Osteoblast (primary cell): ENCODE measurements around the gene LEFTY2. TPM values are rescaled to one million over a fixed set of nuclear protein-coding genes. Genes with fewer than 3 reads are reported as not detected.

Source experiments
- DNase-seq: peaks from one replicate; pipeline ENCODE4 v3.0.0; 2011; ENCODE audit warnings: low spot score, mixed read lengths; ENCODE audit not compliant: insufficient read length; ENCODE audit errors: missing footprints
- H2AFZ ChIP-seq: 2 replicates; pipeline ENCODE4 v1.6.0; 2011; ENCODE audit warnings: mild to moderate bottlenecking, low read length
- H3K27ac ChIP-seq: 2 replicates; pipeline ENCODE4 v1.5.1; 2011; ENCODE audit warnings: mild to moderate bottlenecking, low read depth, low read length, moderate library complexity
- H3K27me3 ChIP-seq: 2 replicates; pipeline ENCODE4 v1.6.0; 2012; ENCODE audit warnings: mild to moderate bottlenecking, control low read depth, inconsistent platforms, low read length, moderate library complexity; ENCODE audit not compliant: insufficient read depth
- H3K36me3 ChIP-seq: 2 replicates; pipeline ENCODE4 v1.5.1; 2011; ENCODE audit warnings: mild to moderate bottlenecking, low read length, control low read depth, moderate library complexity; ENCODE audit not compliant: insufficient read depth
- H3K4me1 ChIP-seq: 2 replicates; pipeline ENCODE4 v1.5.1; 2011; ENCODE audit warnings: mild to moderate bottlenecking, low read length, control low read depth, moderate library complexity; ENCODE audit not compliant: insufficient read depth
- H3K4me2 ChIP-seq: 2 replicates; pipeline ENCODE4 v1.6.0; 2011; ENCODE audit warnings: mild to moderate bottlenecking, low read length; ENCODE audit not compliant: insufficient read depth
- H3K4me3 ChIP-seq: fragments of 200-600 bp; sonication (generic); 3 replicates; pipeline ENCODE4 v1.5.1; 2012; ENCODE audit warnings: mild to moderate bottlenecking, low read length, inconsistent platforms; ENCODE audit not compliant: insufficient read depth
- H3K79me2 ChIP-seq: 2 replicates; pipeline ENCODE4 v1.6.0; 2012; ENCODE audit warnings: mild to moderate bottlenecking, low read length, control low read depth, inconsistent platforms; ENCODE audit not compliant: insufficient read depth
- H3K9me3 ChIP-seq: 2 replicates; pipeline ENCODE4 v1.5.1; 2011; ENCODE audit warnings: low read depth, low read length, control low read depth
- H4K20me1 ChIP-seq: 2 replicates; pipeline ENCODE4 v1.6.0; 2012; ENCODE audit warnings: mild to moderate bottlenecking, low read length, control low read depth; ENCODE audit not compliant: insufficient read depth
- total RNA-seq: library from RNA; depleted of rRNA; stranded (reverse); fragments of >200 nt; gene quantifications from 2 replicates; pipeline ENCODE4 v1.2.3, GENCODE V29; 2012
- TF ChIP-seq, protein P1 (sequence below): IDR thresholded peaks from 2 replicates; pipeline ENCODE4 v1.5.1; 2011; ENCODE audit warnings: mild to moderate bottlenecking, low read depth, low read length, moderate library complexity; ENCODE audit errors: extremely low read depth

Gene LEFTY2
- total RNA-seq, 1 donor = not detected

DNA sequence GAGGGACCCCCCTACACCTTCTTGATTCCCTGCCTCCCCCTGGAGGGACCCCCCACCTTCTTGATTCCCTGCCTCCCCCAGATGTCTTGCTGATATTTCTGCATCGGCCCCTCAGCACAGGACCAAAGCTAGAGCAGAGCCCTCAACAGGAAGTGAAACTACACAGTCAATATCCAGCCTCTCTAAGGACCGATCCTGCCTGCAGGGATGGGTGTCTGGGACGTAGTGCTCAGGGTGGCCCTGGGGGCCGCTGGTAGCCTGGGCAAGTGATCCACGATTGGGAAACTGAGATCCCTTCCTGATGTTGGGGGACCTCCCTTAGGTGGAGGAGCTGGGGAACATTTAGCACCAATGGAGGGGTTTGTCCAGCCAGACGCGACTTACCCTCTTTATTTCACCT lies 3.9 kb upstream of the LEFTY2 start:
- no peaks in the 10 kb centered on the region for H3K79me2 ChIP-seq
- H4K20me1 ChIP-seq = no peaks in the 10 kb centered on the region
- no peak overlapping the region for H3K4me2 ChIP-seq
- TF ChIP-seq, protein P1, sequence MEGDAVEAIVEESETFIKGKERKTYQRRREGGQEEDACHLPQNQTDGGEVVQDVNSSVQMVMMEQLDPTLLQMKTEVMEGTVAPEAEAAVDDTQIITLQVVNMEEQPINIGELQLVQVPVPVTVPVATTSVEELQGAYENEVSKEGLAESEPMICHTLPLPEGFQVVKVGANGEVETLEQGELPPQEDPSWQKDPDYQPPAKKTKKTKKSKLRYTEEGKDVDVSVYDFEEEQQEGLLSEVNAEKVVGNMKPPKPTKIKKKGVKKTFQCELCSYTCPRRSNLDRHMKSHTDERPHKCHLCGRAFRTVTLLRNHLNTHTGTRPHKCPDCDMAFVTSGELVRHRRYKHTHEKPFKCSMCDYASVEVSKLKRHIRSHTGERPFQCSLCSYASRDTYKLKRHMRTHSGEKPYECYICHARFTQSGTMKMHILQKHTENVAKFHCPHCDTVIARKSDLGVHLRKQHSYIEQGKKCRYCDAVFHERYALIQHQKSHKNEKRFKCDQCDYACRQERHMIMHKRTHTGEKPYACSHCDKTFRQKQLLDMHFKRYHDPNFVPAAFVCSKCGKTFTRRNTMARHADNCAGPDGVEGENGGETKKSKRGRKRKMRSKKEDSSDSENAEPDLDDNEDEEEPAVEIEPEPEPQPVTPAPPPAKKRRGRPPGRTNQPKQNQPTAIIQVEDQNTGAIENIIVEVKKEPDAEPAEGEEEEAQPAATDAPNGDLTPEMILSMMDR = no peak
- no peaks in the 10 kb centered on the region for H3K4me1 ChIP-seq
- H3K9me3 ChIP-seq = no peaks in the 10 kb centered on the region
- H2AFZ ChIP-seq = no peak overlapping the region
- no peak overlapping the region for H3K4me3 ChIP-seq
- no peak for DNase-seq
- no peak overlapping the region for H3K27ac ChIP-seq
- peaks cover 18% of the 10 kb centered on the region for H3K27me3 ChIP-seq
- no peaks in the 10 kb centered on the region for H3K36me3 ChIP-seq

DNA sequence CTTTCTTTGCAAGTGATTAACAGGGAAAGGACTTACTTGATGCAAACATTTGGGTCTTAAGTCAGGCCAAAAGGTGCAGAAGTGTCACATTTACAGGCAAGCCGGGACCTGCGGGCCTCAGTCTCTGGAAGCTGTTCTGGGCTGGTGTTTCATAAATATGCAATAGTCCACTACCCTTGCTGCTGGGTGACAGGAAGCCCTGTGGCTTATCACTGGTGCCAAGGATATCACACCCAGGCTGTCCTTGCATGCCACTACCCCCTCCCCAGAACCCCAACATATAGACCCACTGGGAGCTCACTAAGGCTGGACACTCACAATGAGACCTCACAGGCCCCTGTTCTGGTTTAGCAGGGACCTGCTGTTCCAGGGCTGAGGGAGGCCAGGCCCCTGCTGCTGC lies 3.4 kb upstream of the LEFTY2 start:
- no peaks in the 10 kb centered on the region for H3K79me2 ChIP-seq
- H3K4me3 ChIP-seq = no peak overlapping the region
- H3K27me3 ChIP-seq = peaks cover 15% of the 10 kb centered on the region
- TF ChIP-seq, protein P1 = no peak
- no peak overlapping the region for H2AFZ ChIP-seq
- no peaks in the 10 kb centered on the region for H4K20me1 ChIP-seq
- H3K36me3 ChIP-seq = no peaks in the 10 kb centered on the region
- H3K9me3 ChIP-seq = no peaks in the 10 kb centered on the region
- no peak overlapping the region for H3K4me2 ChIP-seq
- no peak overlapping the region for H3K27ac ChIP-seq
- H3K4me1 ChIP-seq = no peaks in the 10 kb centered on the region
- DNase-seq = no peak

DNA sequence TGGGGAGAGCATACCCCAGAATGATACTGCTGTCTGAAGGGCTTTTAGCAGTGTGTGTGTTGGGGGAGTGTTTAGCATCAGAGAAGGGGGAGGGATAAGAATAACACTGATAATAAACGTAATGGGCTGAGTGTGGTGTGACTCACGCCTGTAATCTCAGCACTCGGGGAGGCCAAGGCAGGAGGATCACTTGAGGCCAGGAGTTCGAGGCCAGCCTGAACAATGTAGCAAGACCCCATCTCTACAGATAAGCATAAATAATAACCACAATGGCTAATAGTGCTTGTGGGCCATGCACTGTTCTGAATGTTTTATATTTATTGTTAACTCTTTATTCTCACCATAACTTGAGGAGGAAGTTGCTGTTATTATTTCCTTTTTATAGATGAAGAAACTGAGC lies 2.6 kb upstream of the LEFTY2 start:
- Histone ChIP-seq H3K36me3 (no peaks in the 10 kb centered on the region), H3K4me3 (no peak overlapping the region), H3K4me2 (no peak overlapping the region), H3K9me3 (no peaks in the 10 kb centered on the region), H3K79me2 (no peaks in the 10 kb centered on the region), H4K20me1 (no peaks in the 10 kb centered on the region), H3K27ac (no peak overlapping the region), H2AFZ (no peak overlapping the region), H3K27me3 (peaks cover 8% of the 10 kb centered on the region), H3K4me1 (no peaks in the 10 kb centered on the region)
- no peak for DNase-seq
- TF ChIP-seq, protein P1 = no peak

DNA sequence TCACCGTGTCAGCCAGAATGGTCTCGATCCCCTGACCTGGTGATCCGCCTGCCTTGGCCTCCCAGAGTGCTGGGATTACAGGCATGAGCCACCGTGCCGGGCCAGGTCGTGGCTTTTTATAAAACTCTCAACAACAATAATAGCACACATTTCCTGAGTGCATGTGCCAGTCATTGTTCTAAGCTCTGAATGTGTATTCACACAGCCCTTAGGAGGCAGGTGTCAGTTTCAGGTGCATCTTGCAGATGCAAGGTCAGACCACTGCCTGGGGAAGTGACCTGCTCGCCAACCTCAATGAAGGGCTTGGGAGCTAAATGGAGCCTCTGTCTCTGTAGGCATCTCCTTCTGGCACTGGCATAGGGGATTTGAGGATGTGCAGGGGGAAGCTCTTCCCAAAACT lies 1.6 kb upstream of the LEFTY2 start:
- peaks cover 7% of the 10 kb centered on the region for H3K27me3 ChIP-seq
- no peaks in the 10 kb centered on the region for H3K36me3 ChIP-seq
- no peaks in the 10 kb centered on the region for H3K79me2 ChIP-seq
- H4K20me1 ChIP-seq = no peaks in the 10 kb centered on the region
- H2AFZ ChIP-seq = no peak overlapping the region
- no peak overlapping the region for H3K4me2 ChIP-seq
- no peaks in the 10 kb centered on the region for H3K4me1 ChIP-seq
- TF ChIP-seq, protein P1 = no peak
- DNase-seq = no peak
- H3K27ac ChIP-seq = no peak overlapping the region
- no peaks in the 10 kb centered on the region for H3K9me3 ChIP-seq
- H3K4me3 ChIP-seq = no peak overlapping the region
